ENCODE results near the gene SPON2. TPM values are rescaled to one million over a fixed set of nuclear protein-coding genes. Genes with fewer than 3 reads are reported as not detected.
A peak's percentile ranks its signal among the peaks of the same experiment; 100 is the strongest.

The SPON2 gene
- total RNA-seq, 6 experiments from 2014 or later = 12.0 to 53.5 (median 48.2) TPM

DNA sequence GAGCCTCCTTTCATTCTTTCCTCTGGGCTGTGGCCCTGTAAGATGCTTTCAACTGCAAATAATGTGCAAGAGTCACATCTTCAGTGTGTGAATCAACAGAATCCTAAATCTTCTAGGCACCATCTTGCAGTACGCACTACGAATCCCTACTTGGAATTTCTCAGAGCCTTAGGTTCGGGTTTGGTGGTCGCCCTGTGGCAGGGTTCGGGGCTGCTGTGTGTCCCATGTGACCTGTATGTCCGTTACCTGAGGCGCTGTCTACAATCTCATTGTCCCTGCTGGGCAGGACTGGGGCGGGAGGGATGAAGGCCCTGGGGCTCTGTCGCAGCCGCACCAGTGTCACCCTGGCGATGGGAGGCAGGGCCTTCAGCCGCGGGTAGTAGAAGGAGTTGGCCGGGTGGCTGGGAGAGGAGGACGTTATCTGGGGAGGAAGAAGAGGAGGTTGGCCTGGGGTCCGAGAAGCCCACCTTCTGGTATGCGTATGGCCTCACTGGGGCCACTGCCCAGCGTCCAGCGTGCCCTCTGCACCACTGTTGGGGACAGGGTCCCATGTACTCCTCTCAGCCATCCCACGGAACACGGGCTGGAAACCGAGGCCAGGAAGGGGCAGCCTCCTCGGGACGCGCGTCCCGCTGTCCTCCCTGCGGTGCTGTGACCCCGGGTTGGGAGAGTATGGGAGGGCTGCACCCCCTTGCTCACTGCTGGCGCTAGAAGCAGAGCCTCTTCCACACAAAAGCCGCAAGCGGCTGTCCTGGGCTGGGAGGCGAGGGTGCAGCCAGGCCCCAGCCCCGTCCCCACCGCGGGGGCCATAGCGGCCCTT is 2.0 kb downstream of the SPON2 start:
- no peaks in the 10 kb centered on the region for H3K36me3 Mint-ChIP-seq (ENCODE audit: low read depth)
- DNase-seq = no peak
- no peaks in the 10 kb centered on the region; the same call in 1 of the 2 replicates for H3K27me3 Mint-ChIP-seq (ENCODE audit: insufficient read depth)
- TF ChIP-seq, protein P1, sequence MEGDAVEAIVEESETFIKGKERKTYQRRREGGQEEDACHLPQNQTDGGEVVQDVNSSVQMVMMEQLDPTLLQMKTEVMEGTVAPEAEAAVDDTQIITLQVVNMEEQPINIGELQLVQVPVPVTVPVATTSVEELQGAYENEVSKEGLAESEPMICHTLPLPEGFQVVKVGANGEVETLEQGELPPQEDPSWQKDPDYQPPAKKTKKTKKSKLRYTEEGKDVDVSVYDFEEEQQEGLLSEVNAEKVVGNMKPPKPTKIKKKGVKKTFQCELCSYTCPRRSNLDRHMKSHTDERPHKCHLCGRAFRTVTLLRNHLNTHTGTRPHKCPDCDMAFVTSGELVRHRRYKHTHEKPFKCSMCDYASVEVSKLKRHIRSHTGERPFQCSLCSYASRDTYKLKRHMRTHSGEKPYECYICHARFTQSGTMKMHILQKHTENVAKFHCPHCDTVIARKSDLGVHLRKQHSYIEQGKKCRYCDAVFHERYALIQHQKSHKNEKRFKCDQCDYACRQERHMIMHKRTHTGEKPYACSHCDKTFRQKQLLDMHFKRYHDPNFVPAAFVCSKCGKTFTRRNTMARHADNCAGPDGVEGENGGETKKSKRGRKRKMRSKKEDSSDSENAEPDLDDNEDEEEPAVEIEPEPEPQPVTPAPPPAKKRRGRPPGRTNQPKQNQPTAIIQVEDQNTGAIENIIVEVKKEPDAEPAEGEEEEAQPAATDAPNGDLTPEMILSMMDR (IDR thresholded peaks at IDR 0.05) = no peak
- no peak overlapping the region for H3K27ac Mint-ChIP-seq
- no peaks in the 10 kb centered on the region for H3K9me3 Mint-ChIP-seq
- H3K4me1 Mint-ChIP-seq (ENCODE audit: low read depth) = peaks cover 17% of the 10 kb centered on the region
- H3K4me3 Mint-ChIP-seq = no peak overlapping the region

DNA sequence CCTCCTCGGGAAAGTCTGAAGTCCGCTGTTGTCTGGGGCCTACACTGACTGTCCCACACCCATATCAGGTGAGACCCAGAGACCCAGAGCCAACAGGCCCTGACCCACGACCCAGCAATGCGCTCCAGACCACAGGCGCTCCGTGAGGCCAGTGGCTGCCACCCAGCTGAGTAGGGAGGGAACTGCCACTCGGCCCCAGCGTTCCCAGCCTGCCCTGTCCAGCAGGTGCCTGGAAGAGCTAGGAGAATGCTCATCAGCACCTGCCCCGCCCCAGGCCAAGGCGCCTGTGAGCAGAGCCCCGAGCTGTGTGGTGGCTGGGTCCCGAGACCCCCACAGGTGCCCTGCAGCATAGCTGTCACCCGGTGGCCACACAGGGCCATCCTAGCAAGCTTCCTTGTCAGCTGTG is 2.7 kb downstream of the SPON2 start:
- H3K4me1 Mint-ChIP-seq (ENCODE audit: low read depth) = peaks cover 17% of the 10 kb centered on the region
- no peak overlapping the region for H3K27ac Mint-ChIP-seq
- TF ChIP-seq, protein P1 (IDR thresholded peaks at IDR 0.05) = no peak
- H3K36me3 Mint-ChIP-seq (ENCODE audit: low read depth) = no peaks in the 10 kb centered on the region
- no peak for DNase-seq
- no peaks in the 10 kb centered on the region for H3K9me3 Mint-ChIP-seq
- peaks cover 3% of the 10 kb centered on the region for H3K27me3 Mint-ChIP-seq (ENCODE audit: insufficient read depth)
- no peak overlapping the region for H3K4me3 Mint-ChIP-seq

DNA sequence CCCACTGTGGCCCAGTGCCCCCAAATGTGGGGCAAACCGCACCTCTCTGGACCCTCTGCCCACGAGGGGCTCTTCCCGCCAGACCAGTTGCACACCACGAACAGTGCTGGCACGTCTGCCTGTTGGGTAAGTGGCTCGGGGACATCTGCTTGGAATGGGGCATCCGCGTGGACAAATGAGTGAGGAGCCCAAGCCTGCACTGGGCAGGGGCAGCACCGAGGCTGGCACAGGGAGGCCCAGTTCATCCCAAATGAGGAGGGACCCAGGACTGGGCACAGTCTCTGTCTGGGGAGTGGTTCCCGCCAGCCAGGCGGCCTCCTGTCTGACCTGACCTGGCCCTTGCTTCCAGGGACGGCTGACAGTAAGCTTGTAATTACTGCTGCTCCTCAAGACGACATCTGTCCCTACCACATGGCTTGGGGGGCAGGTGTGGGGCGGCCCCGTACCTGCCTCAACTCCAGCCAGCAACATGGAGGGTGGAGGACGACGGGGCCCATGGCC is 3.2 kb downstream of the SPON2 start:
- TF ChIP-seq, protein P1 (IDR thresholded peaks at IDR 0.05) = no peak
- Mint-ChIP-seq H3K4me3 (no peak overlapping the region), H3K27ac (no peak overlapping the region), H3K36me3 (ENCODE audit: low read depth) (no peaks in the 10 kb centered on the region), H3K4me1 (ENCODE audit: low read depth) (peaks cover 17% of the 10 kb centered on the region), H3K9me3 (no peaks in the 10 kb centered on the region), H3K27me3 (ENCODE audit: insufficient read depth) (peaks cover 3% of the 10 kb centered on the region)
- no peak for DNase-seq

DNA sequence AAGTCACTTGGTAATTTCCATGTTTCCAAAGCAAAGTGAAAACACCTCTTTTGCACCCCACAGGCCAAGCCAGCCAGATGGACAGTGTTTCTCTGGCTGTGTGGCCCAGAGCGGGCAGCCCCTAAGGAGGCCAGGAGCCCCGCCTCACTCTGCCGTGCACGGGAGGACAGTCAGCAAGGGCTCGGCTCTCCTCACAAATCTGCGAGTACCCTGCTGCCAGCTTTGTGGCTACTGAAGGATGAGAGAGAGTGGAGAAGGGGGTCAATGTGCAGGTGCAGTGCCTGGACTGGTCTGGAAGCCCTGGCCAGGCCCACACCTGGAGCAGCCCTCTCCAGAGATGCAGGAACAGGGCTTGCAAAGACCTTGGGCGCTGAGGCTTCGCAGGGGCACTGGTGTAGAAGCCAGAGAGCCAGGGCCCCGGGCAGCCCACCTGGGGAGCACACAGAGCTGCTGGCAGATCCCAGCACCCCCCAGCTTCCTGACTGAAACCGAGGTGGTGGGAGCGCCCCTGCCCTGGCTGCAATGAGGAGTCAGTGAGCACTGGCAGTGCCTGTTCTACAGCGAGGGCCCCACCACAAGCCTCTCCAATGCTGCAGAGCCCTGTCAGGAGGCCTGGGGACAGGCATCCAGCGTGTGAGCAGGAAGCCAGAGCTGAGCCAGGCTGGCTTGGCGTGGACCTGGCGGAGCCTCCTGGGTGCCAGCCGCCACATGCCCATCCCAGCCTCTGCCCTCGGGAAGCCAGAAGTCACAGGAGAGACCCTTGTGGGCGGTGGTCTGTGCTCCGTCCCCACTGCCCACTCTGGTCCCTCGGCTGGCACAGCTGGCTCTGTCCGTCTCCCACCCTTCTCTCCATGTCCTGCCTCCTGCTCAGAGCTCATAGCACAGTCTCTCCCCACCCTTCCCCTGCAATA is 3.9 kb downstream of the SPON2 start:
- H3K9me3 Mint-ChIP-seq = no peaks in the 10 kb centered on the region; the same call in 1 of the 2 replicates

More for the DNA sequence above, 3.9 kb downstream of the SPON2 start:
- TF ChIP-seq, protein P1 (IDR thresholded peaks at IDR 0.05) = no peak
- DNase-seq = no peak
- H3K4me1 Mint-ChIP-seq (ENCODE audit: low read depth) = peaks cover 14% of the 10 kb centered on the region
- no peaks in the 10 kb centered on the region for H3K36me3 Mint-ChIP-seq (ENCODE audit: low read depth)
- H3K27me3 Mint-ChIP-seq (ENCODE audit: insufficient read depth) = peaks cover 9% of the 10 kb centered on the region
- peak overlapping the region; percentile 76; the same call in 1 of the 2 replicates for H3K4me3 Mint-ChIP-seq
- H3K27ac Mint-ChIP-seq = peak overlapping the region; percentile 21; the same call in 1 of the 2 replicates

Measured in HFFc6 (cell line).